ENCODE results near the gene UBE4B. TPM values are rescaled to one million over a fixed set of nuclear protein-coding genes. Genes with fewer than 3 reads are reported as not detected.

Gene UBE4B
- total RNA-seq, 1 experiment from 2014 or later: 80.8 TPM

- TF ChIP-seq SMAD3 (CRISPR knock-in tag; IDR thresholded peaks at IDR 0.05; ENCODE audit: borderline replicate concordance): no peak
- TF ChIP-seq, protein P1, sequence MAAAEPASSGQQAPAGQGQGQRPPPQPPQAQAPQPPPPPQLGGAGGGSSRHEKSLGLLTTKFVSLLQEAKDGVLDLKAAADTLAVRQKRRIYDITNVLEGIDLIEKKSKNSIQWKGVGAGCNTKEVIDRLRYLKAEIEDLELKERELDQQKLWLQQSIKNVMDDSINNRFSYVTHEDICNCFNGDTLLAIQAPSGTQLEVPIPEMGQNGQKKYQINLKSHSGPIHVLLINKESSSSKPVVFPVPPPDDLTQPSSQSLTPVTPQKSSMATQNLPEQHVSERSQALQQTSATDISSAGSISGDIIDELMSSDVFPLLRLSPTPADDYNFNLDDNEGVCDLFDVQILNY (CRISPR knock-in tag; IDR thresholded peaks at IDR 0.05): no peak
These were observed 153.0 kb downstream of the UBE4B start (continued) for GRCh38 chr1:10185759-10186158.

DNA sequence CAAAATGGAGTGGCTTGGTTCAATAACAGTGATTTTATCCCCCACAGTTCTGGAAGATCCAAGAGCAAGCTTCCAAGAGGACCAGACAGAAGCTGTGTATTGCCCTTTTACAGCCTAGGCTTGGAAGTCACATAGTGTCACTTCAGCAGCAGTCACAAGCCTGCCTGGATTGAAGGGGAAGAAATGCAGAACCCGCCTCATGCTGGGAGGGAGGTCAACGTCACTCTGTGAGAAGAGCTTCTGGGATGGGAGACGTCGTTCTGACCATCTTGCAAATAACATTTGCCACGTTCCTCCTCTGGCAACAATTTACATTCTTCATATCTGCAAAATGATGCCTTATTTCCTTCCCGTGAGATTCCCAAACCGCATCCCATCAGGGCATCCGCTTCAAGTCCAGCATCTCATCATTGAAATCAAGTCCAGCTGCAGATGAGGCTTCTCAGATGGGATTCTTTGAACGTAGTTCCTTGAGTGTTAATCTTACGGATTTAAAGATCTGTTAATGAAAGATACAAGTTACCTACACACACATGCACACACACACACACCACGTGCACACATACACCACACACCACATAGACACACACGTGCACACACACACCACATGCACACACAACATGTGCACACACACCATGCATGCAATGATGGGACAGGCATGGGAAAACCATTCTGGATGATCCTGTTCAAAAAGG, 153.7 kb downstream of the UBE4B start:
- ATAC-seq: no peak
- ChIA-PET POLR2A (no interaction called here), CTCF (interaction anchor here (1.3 kb wide), 1 partner anchor 23 kb away, joined by 7 read pairs; the partner anchor contains the start of gene KIF1B)
- peaks cover 8% of the 10 kb centered on the region for H3K9me3 Mint-ChIP-seq
- DNase-seq (ENCODE audit: low spot score): no peak
- H3K27me3 Mint-ChIP-seq (ENCODE audit: low read depth): no peaks in the 10 kb centered on the region
- peaks cover 3% of the 10 kb centered on the region; the same call in 1 of the 2 replicates for H3K36me3 Mint-ChIP-seq
- H3K4me1 Mint-ChIP-seq: no peaks in the 10 kb centered on the region
- no peak overlapping the region for H3K27ac Mint-ChIP-seq
- TF ChIP-seq ZNF423 (CRISPR knock-in tag; IDR thresholded peaks at IDR 0.05) (no peak), NR2C2 (CRISPR knock-in tag; IDR thresholded peaks at IDR 0.05) (no peak), PREB (CRISPR knock-in tag; IDR thresholded peaks at IDR 0.05; ENCODE audit: borderline replicate concordance) (no peak), MYBL2 (CRISPR knock-in tag; IDR thresholded peaks at IDR 0.05) (no peak), TEAD1 (CRISPR knock-in tag; IDR thresholded peaks at IDR 0.05) (no peak), RORB (CRISPR knock-in tag; IDR thresholded peaks at IDR 0.05) (no peak), SP1 (CRISPR knock-in tag; conservative IDR thresholded peaks at IDR 0.05) (no peak), OVOL2 (CRISPR knock-in tag; IDR thresholded peaks at IDR 0.05; ENCODE audit: borderline replicate concordance) (no peak), NFYB (CRISPR knock-in tag; conservative IDR thresholded peaks at IDR 0.05; ENCODE audit: low read depth) (no peak), ZNF425 (CRISPR knock-in tag; conservative IDR thresholded peaks at IDR 0.05) (no peak), KAT7 (CRISPR knock-in tag; IDR thresholded peaks at IDR 0.05; ENCODE audit: borderline replicate concordance) (no peak), FOXJ3 (CRISPR knock-in tag; IDR thresholded peaks at IDR 0.05; ENCODE audit: borderline replicate concordance) (no peak), E2F1 (CRISPR knock-in tag; IDR thresholded peaks at IDR 0.05) (no peak), CTCF (IDR thresholded peaks at IDR 0.05) (no peak), JUN (CRISPR knock-in tag; IDR thresholded peaks at IDR 0.05) (no peak)
- TF ChIP-seq, protein P2, sequence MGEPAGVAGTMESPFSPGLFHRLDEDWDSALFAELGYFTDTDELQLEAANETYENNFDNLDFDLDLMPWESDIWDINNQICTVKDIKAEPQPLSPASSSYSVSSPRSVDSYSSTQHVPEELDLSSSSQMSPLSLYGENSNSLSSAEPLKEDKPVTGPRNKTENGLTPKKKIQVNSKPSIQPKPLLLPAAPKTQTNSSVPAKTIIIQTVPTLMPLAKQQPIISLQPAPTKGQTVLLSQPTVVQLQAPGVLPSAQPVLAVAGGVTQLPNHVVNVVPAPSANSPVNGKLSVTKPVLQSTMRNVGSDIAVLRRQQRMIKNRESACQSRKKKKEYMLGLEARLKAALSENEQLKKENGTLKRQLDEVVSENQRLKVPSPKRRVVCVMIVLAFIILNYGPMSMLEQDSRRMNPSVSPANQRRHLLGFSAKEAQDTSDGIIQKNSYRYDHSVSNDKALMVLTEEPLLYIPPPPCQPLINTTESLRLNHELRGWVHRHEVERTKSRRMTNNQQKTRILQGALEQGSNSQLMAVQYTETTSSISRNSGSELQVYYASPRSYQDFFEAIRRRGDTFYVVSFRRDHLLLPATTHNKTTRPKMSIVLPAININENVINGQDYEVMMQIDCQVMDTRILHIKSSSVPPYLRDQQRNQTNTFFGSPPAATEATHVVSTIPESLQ (CRISPR knock-in tag; IDR thresholded peaks at IDR 0.05): no peak
- H3K4me3 Mint-ChIP-seq: no peak overlapping the region

Data from WTC11 (cell line).